Neural progenitor cell (in vitro differentiated cells): Measurements from ENCODE around the gene NCAM1. TPM values are rescaled to one million over a fixed set of nuclear protein-coding genes. Genes with fewer than 3 reads are reported as not detected.

Source experiments
- DNase-seq: peaks from one replicate; pipeline ENCODE4 v3.0.0-alpha.2; 2016; ENCODE audit warnings: low spot score
- H2AFZ ChIP-seq: fragments of 200-600 bp; sonication (generic); replicated peaks from 2 replicates; pipeline ENCODE4 v1.6.1; 2016; ENCODE audit warnings: antibody characterized with exemption
- H3F3A ChIP-seq: fragments of 200-600 bp; sonication (generic); 2 replicates; pipeline ENCODE4 v1.6.1; 2016; ENCODE audit warnings: antibody characterized with exemption, low read depth
- H3K27ac ChIP-seq: fragments of 200-600 bp; sonication (generic); 2 replicates; pipeline ENCODE4 v1.5.1; 2016; ENCODE audit warnings: mild to moderate bottlenecking
- H3K27me3 ChIP-seq: fragments of 200-600 bp; sonication (generic); 2 replicates; pipeline ENCODE4 v1.6.1; 2016; ENCODE audit warnings: mild to moderate bottlenecking, moderate library complexity
- H3K36me3 ChIP-seq: fragments of 200-600 bp; sonication (generic); 2 replicates; pipeline ENCODE4 v1.5.1; 2016
- H3K4me1 ChIP-seq: fragments of 200-600 bp; sonication (generic); 2 replicates; pipeline ENCODE4 v1.6.1; 2016; ENCODE audit warnings: mixed run types
- H3K4me2 ChIP-seq: fragments of 200-600 bp; sonication (generic); 2 replicates; pipeline ENCODE4 v1.6.1; 2016
- H3K4me3 ChIP-seq: fragments of 200-600 bp; sonication (generic); 2 replicates; pipeline ENCODE4 v1.5.1; 2016
- H3K79me2 ChIP-seq: fragments of 200-600 bp; sonication (generic); 2 replicates; pipeline ENCODE4 v1.6.1; 2016; ENCODE audit warnings: low read depth
- H3K9ac ChIP-seq: fragments of 200-600 bp; sonication (generic); 2 replicates; pipeline ENCODE4 v1.6.1; 2016
- H3K9me3 ChIP-seq: fragments of 200-600 bp; sonication (generic); 2 replicates; pipeline ENCODE4 v1.5.1; 2016; ENCODE audit warnings: low read depth
- H4K20me1 ChIP-seq: fragments of 200-600 bp; sonication (generic); 2 replicates; pipeline ENCODE4 v1.6.1; 2016; ENCODE audit warnings: low read depth
- H3K27ac Mint-ChIP-seq: 3 replicates; pipeline ENCODE4 v1.8.0; 2021; ENCODE audit warnings: mixed read lengths
- H3K27me3 Mint-ChIP-seq: 2 replicates; pipeline ENCODE4 v1.8.0; 2022; ENCODE audit warnings: low read depth, mild to moderate bottlenecking, inconsistent platforms, moderate library complexity, mixed read lengths; ENCODE audit not compliant: insufficient read depth
- H3K36me3 Mint-ChIP-seq: 3 replicates; pipeline ENCODE4 v1.8.0; 2021; ENCODE audit warnings: mixed read lengths
- H3K4me1 Mint-ChIP-seq: 3 replicates; pipeline ENCODE4 v1.8.0; 2021; ENCODE audit warnings: mixed read lengths
- H3K4me3 Mint-ChIP-seq: 3 replicates; pipeline ENCODE4 v1.8.0; 2021; ENCODE audit warnings: mild to moderate bottlenecking, moderate library complexity, mixed read lengths
- H3K9me3 Mint-ChIP-seq: 3 replicates; pipeline ENCODE4 v1.8.0; 2020; ENCODE audit warnings: mixed read lengths
- EZH2 ChIP-seq: fragments of 200-600 bp; sonication (generic); IDR thresholded peaks from 2 replicates; pipeline ENCODE4 v1.6.1; 2017; ENCODE audit warnings: antibody characterized with exemption, mild to moderate bottlenecking, moderate library complexity
- EZH2phosphoT487 ChIP-seq: fragments of 200-600 bp; sonication (generic); IDR thresholded peaks from 2 replicates; pipeline ENCODE4 v1.6.1; 2017; ENCODE audit warnings: antibody characterized with exemption
- total RNA-seq: library from RNA; depleted of rRNA; stranded (reverse); fragments of >200 nt; gene quantifications from 2 replicates; pipeline ENCODE4 v1.2.3, GENCODE V29; 2015; ENCODE audit warnings: low replicate concordance
- TF ChIP-seq, protein P1 (sequence below): fragments of 200-600 bp; sonication (generic); IDR thresholded peaks from 2 replicates; pipeline ENCODE4 v1.5.1; 2017; ENCODE audit warnings: antibody characterized with exemption, mild to moderate bottlenecking

NCAM1 gene
- total RNA-seq, 1 donor from 2014 or later = 17.5 TPM

DNA sequence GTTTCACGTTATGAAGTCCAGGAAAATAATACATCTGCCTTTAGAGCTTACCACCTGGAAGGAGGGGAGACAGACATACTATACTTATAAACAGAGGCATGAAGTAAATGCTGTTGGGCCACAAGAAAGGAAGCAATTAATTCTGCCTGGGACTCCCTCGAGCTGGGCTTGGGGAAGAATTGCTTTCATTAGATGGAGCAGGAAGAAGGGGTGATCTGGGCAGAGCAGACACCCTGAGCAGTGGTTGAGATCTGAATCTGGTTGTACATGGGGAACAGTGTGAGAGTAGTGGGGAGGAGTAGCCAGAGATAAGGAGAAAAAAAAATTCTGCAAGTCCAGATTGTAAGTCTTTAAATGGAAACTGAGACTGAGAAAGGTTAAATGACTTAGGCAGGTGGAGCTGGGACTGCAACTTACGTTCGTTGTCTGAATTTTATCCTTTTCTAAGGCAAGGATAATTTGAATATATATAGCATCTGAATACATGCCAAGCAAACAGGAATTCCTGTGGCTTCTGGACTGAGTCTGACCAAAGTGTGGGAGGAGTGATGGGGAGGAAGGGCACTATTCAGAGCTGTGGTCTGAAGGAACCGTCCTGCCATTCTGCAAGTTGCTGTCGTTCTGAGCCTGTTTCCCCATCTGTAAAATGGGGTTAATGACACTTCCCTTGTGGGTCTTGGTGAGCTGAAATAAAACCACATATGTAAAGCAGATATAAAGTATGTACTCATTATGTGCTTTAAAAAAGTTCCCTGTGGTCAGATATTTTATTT, 7.9 kb downstream of the NCAM1 start:
- H3K27me3 Mint-ChIP-seq = peaks cover 2% of the 10 kb centered on the region
- H3K4me3 Mint-ChIP-seq = no peak overlapping the region
- H3K27ac Mint-ChIP-seq = no peak overlapping the region
- H3K9me3 ChIP-seq = no peaks in the 10 kb centered on the region
- H3K36me3 ChIP-seq = no peaks in the 10 kb centered on the region
- H3K4me1 ChIP-seq = peaks cover 14% of the 10 kb centered on the region
- H3K79me2 ChIP-seq = peaks cover 3% of the 10 kb centered on the region
- H3K4me2 ChIP-seq = no peak overlapping the region
- H3K4me1 Mint-ChIP-seq = peaks cover 10% of the 10 kb centered on the region
- no peaks in the 10 kb centered on the region for H3K36me3 Mint-ChIP-seq
- H3F3A ChIP-seq = peaks cover 4% of the 10 kb centered on the region
- H3K27me3 ChIP-seq = peaks cover 14% of the 10 kb centered on the region
- no peaks in the 10 kb centered on the region for H3K9me3 Mint-ChIP-seq
- H3K9ac ChIP-seq = no peak overlapping the region
- H3K27ac ChIP-seq = no peak overlapping the region
- TF ChIP-seq EZH2 (no peak), EZH2phosphoT487 (no peak)
- TF ChIP-seq, protein P1, sequence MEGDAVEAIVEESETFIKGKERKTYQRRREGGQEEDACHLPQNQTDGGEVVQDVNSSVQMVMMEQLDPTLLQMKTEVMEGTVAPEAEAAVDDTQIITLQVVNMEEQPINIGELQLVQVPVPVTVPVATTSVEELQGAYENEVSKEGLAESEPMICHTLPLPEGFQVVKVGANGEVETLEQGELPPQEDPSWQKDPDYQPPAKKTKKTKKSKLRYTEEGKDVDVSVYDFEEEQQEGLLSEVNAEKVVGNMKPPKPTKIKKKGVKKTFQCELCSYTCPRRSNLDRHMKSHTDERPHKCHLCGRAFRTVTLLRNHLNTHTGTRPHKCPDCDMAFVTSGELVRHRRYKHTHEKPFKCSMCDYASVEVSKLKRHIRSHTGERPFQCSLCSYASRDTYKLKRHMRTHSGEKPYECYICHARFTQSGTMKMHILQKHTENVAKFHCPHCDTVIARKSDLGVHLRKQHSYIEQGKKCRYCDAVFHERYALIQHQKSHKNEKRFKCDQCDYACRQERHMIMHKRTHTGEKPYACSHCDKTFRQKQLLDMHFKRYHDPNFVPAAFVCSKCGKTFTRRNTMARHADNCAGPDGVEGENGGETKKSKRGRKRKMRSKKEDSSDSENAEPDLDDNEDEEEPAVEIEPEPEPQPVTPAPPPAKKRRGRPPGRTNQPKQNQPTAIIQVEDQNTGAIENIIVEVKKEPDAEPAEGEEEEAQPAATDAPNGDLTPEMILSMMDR = no peak
- no peak overlapping the region for H2AFZ ChIP-seq
- DNase-seq = no peak
- H3K4me3 ChIP-seq = no peak overlapping the region
- H4K20me1 ChIP-seq = no peaks in the 10 kb centered on the region

DNA sequence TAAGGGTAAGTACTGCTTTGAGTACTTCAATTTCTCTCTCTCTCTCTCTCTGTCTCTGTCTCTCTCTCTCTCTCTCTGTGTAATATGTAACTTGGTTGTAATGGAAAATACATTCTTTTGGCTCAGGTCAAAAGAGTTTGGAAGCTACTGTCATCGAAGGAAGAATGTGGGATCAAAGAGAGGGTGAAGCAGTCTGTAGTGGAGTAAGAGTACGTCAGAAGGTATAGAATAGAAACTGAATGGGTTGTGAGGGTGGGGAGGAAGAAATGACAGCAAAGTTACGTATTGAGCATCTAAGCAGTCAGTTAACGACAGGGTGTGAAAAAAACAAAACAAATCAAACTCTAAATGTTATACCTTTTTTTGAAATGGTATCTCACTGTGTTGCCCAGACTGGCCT, 10.0 kb downstream of the NCAM1 start:
- Histone ChIP-seq H3K27ac (no peak overlapping the region), H3K79me2 (no peaks in the 10 kb centered on the region), H3K4me1 (peaks cover 11% of the 10 kb centered on the region), H3K4me3 (no peak overlapping the region), H3F3A (no peaks in the 10 kb centered on the region), H3K27me3 (no peaks in the 10 kb centered on the region), H3K36me3 (no peaks in the 10 kb centered on the region), H3K4me2 (no peak overlapping the region), H4K20me1 (no peaks in the 10 kb centered on the region), H3K9me3 (no peaks in the 10 kb centered on the region), H2AFZ (no peak overlapping the region), H3K9ac (no peak overlapping the region)
- Mint-ChIP-seq H3K27me3 (peaks cover 2% of the 10 kb centered on the region), H3K4me1 (peaks cover 6% of the 10 kb centered on the region), H3K4me3 (no peak overlapping the region), H3K9me3 (no peaks in the 10 kb centered on the region), H3K27ac (no peak overlapping the region), H3K36me3 (no peaks in the 10 kb centered on the region)
- DNase-seq = no peak
- TF ChIP-seq, protein P1 = no peak
- TF ChIP-seq EZH2phosphoT487 = no peak
- no peak for TF ChIP-seq EZH2

DNA sequence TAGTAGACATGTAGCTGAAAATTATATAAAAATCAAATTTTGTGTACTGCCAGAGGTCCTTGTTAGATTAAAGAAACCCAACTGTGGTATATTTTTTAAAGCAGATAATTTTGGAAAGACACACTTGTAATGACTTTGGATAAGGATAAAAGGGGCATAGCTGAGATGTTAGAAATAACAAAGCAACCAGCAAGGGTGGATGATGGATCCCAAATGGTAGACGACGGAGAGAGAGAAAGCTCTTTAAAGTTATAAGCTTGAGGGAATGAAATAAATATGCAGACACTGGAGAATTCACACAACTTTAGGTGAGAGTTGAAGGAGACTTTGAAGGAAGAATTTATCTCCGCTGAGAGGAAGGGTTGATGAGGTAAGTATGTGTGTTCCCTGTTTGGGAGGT, 10.6 kb downstream of the NCAM1 start:
- DNase-seq = no peak
- no peak overlapping the region for H3K27ac Mint-ChIP-seq

More for the DNA sequence above, 10.6 kb downstream of the NCAM1 start:
- no peaks in the 10 kb centered on the region for H3F3A ChIP-seq
- no peaks in the 10 kb centered on the region for H4K20me1 ChIP-seq
- no peak overlapping the region for H3K9ac ChIP-seq
- no peaks in the 10 kb centered on the region for H3K36me3 Mint-ChIP-seq
- H3K9me3 Mint-ChIP-seq = no peaks in the 10 kb centered on the region
- H3K4me3 ChIP-seq = no peak overlapping the region
- H3K27me3 ChIP-seq = no peaks in the 10 kb centered on the region
- H3K36me3 ChIP-seq = no peaks in the 10 kb centered on the region
- H3K79me2 ChIP-seq = no peaks in the 10 kb centered on the region
- no peak overlapping the region for H3K4me2 ChIP-seq
- peaks cover 6% of the 10 kb centered on the region for H3K4me1 Mint-ChIP-seq
- no peak for TF ChIP-seq EZH2
- no peak overlapping the region for H3K4me3 Mint-ChIP-seq
- H3K9me3 ChIP-seq = no peaks in the 10 kb centered on the region
- H3K27me3 Mint-ChIP-seq = peaks cover 2% of the 10 kb centered on the region
- no peak overlapping the region for H3K27ac ChIP-seq
- H2AFZ ChIP-seq = no peak overlapping the region
- peaks cover 11% of the 10 kb centered on the region for H3K4me1 ChIP-seq
